ENCODE data around the gene OTULINL. TPM values are rescaled to one million over a fixed set of nuclear protein-coding genes. Genes with fewer than 3 reads are reported as not detected.

OTULINL gene
- polyA plus RNA-seq, 1 of the 3 experiments (the other 2 are of a cell fraction): 0.26 TPM

GRCh38 chr5:14597080-14597479 is 15.5 kb downstream of the OTULINL start:
- H3K4me2 ChIP-seq: no peak overlapping the region
- no peaks in the 10 kb centered on the region for H3K36me3 ChIP-seq (replicated peaks in 1 of 2; ENCODE audit: control insufficient read depth in 1 of 2, insufficient read depth in 2 of 2, low read length in 1 of 2)
- no peak overlapping the region; a peak in 1 of 4 replicates for H3K27ac ChIP-seq (ENCODE audit: low read depth in 2 of 2, low read length in 1 of 2)
- no peaks in the 10 kb centered on the region for H3F3A ChIP-seq (replicated peaks; ENCODE audit: insufficient read depth)
- WGBS (ENCODE audit: low lambda C conversion rate): 25% methylated on average over 1 of the region's 1 CpG
- H3K4me1 ChIP-seq (ENCODE audit: control insufficient read depth in 1 of 2, insufficient read depth in 2 of 2, low read depth in 1 of 2, low read length in 1 of 2): peaks cover 0 to 41% of the 10 kb centered on the region in 2 experiments; a peak in 2 of 4 replicates
- DNase-seq: no peak
- H4K20me1 ChIP-seq (ENCODE audit: insufficient read depth): no peaks in the 10 kb centered on the region
- TF ChIP-seq ZBTB33 (IDR thresholded peaks at IDR 0.05; ENCODE audit: borderline replicate concordance, low read depth): no peak
- no peak for TF ChIP-seq FOXJ3 (CRISPR knock-in tag; IDR thresholded peaks at IDR 0.05)
- H3K9me3 ChIP-seq: no peaks in the 10 kb centered on the region
- no peaks in the 10 kb centered on the region for H3K79me2 ChIP-seq (ENCODE audit: insufficient read depth)
- H3K9me2 ChIP-seq: no peaks in the 10 kb centered on the region
- no peak overlapping the region for H3K9ac ChIP-seq
- ChIA-PET CTCF (interaction anchor here (0.6 to 1.1 kb wide), 2 partner anchors 15 to 148 kb away, joined by 3 read pairs; partner anchors contain the start of gene OTULINL), POLR2A (no interaction called here)
- no peak overlapping the region for H3K4me3 ChIP-seq (ENCODE audit: low read depth in 2 of 2, low read length in 1 of 2)
- H3K27me3 ChIP-seq (ENCODE audit: insufficient read depth): no peaks in the 10 kb centered on the region; the same call in 1 of the 2 replicates
- H2AFZ ChIP-seq (ENCODE audit: low read depth): no peak overlapping the region

- Histone ChIP-seq H3K4me1 (ENCODE audit: control insufficient read depth in 1 of 2, insufficient read depth in 2 of 2, low read depth in 1 of 2, low read length in 1 of 2) (peaks cover 0 to 36% of the 10 kb centered on the region in 2 experiments; a peak in 2 of 4 replicates), H3K4me2 (no peak overlapping the region), H3K27me3 (ENCODE audit: insufficient read depth) (no peaks in the 10 kb centered on the region; the same call in 1 of the 2 replicates), H3K9me3 (no peaks in the 10 kb centered on the region), H3F3A (replicated peaks; ENCODE audit: insufficient read depth) (no peaks in the 10 kb centered on the region), H3K79me2 (ENCODE audit: insufficient read depth) (no peaks in the 10 kb centered on the region), H3K9me2 (no peaks in the 10 kb centered on the region), H3K4me3 (ENCODE audit: low read depth in 2 of 2, low read length in 1 of 2) (no peak overlapping the region), H4K20me1 (ENCODE audit: insufficient read depth) (no peaks in the 10 kb centered on the region), H2AFZ (ENCODE audit: low read depth) (no peak overlapping the region), H3K9ac (no peak overlapping the region), H3K27ac (ENCODE audit: low read depth in 2 of 2, low read length in 1 of 2) (peak overlapping the region in 1 of 2 experiments; percentile 22; a peak in 1 of 4 replicates), H3K36me3 (replicated peaks in 1 of 2; ENCODE audit: control insufficient read depth in 1 of 2, insufficient read depth in 2 of 2, low read length in 1 of 2) (no peaks in the 10 kb centered on the region)
- DNase-seq: no peak
- WGBS (ENCODE audit: low lambda C conversion rate): 56% methylated on average over 2 of the region's 2 CpGs
- CTCF ChIA-PET: interaction anchor here (1.3 kb wide), 1 partner anchor 16 kb away, joined by 4 read pairs; no protein-coding TSS in a partner anchor
- TF ChIP-seq MEF2A (IDR thresholded peaks at IDR 0.05; ENCODE audit: borderline replicate concordance, low read depth) (no peak), FOSL2 (IDR thresholded peaks at IDR 0.05; ENCODE audit: borderline replicate concordance, low read depth) (no peak), FOXM1 (IDR thresholded peaks at IDR 0.05; ENCODE audit: low read depth) (no peak), TCF12 (IDR thresholded peaks at IDR 0.05) (no peak), SIN3A (IDR thresholded peaks at IDR 0.05; ENCODE audit: borderline replicate concordance, low read depth, low read length) (no peak), GABPA (IDR thresholded peaks at IDR 0.05; ENCODE audit: low read depth) (no peak), SMC3 (IDR thresholded peaks at IDR 0.05; ENCODE audit: low read depth, low read length) (no peak), YY1 (IDR thresholded peaks at IDR 0.05; ENCODE audit: low read depth) (no peak), MAX (IDR thresholded peaks at IDR 0.05; ENCODE audit: low read depth) (no peak), EP300 (IDR thresholded peaks at IDR 0.05; ENCODE audit: borderline replicate concordance in 1 of 2, low read depth in 1 of 2, low read length in 1 of 2) (no peak), RFX5 (IDR thresholded peaks at IDR 0.05; ENCODE audit: low read length) (no peak), RXRA (IDR thresholded peaks at IDR 0.05; ENCODE audit: borderline replicate concordance, low read depth) (no peak), CTCF (IDR thresholded peaks at IDR 0.05) (no peak), USF2 (IDR thresholded peaks at IDR 0.05; ENCODE audit: borderline replicate concordance, low read depth, low read length) (no peak)
- POLR2A ChIA-PET: no interaction called here
Observed at GRCh38 chr5:14598225-14598624, 16.6 kb downstream of the OTULINL start.
